Measurements from ENCODE around the gene ZNF524.

The ZNF524 gene

GRCh38 chr19:55623561-55623960, 23.5 kb downstream of the ZNF524 start:
- peaks cover 28% of the 10 kb centered on the region for H3K4me1 ChIP-seq (ENCODE audit: insufficient read depth, low read length)
- DNase-seq (no peak), ATAC-seq (ENCODE audit: insufficient read depth, low read depth) (no peak)
- H3K36me3 ChIP-seq (ENCODE audit: insufficient read depth, low read length) = peaks cover 8% of the 10 kb centered on the region
- H3K9me3 ChIP-seq (ENCODE audit: insufficient read depth, low read length, severe bottlenecking) = no peaks in the 10 kb centered on the region
- no peaks in the 10 kb centered on the region for H3K27me3 ChIP-seq (ENCODE audit: insufficient read depth, low read length, poor library complexity)
- H3K4me2 ChIP-seq (ENCODE audit: insufficient read depth, low read length) = peak overlapping the region; percentile 64
- no peaks in the 10 kb centered on the region for H3K79me2 ChIP-seq (ENCODE audit: insufficient read depth, low read length)
- no peaks in the 10 kb centered on the region for H4K20me1 ChIP-seq (ENCODE audit: insufficient read depth, low read length)
- no peak for TF ChIP-seq EZH2 (IDR thresholded peaks at IDR 0.05; ENCODE audit: borderline replicate concordance, low read depth, low read length, severe bottlenecking)
- TF ChIP-seq, protein P1, sequence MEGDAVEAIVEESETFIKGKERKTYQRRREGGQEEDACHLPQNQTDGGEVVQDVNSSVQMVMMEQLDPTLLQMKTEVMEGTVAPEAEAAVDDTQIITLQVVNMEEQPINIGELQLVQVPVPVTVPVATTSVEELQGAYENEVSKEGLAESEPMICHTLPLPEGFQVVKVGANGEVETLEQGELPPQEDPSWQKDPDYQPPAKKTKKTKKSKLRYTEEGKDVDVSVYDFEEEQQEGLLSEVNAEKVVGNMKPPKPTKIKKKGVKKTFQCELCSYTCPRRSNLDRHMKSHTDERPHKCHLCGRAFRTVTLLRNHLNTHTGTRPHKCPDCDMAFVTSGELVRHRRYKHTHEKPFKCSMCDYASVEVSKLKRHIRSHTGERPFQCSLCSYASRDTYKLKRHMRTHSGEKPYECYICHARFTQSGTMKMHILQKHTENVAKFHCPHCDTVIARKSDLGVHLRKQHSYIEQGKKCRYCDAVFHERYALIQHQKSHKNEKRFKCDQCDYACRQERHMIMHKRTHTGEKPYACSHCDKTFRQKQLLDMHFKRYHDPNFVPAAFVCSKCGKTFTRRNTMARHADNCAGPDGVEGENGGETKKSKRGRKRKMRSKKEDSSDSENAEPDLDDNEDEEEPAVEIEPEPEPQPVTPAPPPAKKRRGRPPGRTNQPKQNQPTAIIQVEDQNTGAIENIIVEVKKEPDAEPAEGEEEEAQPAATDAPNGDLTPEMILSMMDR (IDR thresholded peaks at IDR 0.05; ENCODE audit: borderline replicate concordance, extremely low read depth, low read length, poor library complexity, severe bottlenecking) = no peak
- no peak overlapping the region for H3K9ac ChIP-seq (ENCODE audit: low read depth, low read length)
- H2AFZ ChIP-seq (ENCODE audit: low read depth, low read length) = no peak overlapping the region
- peak overlapping the region; percentile 39; the same call in 1 of the 2 replicates for H3K27ac ChIP-seq (ENCODE audit: low read length)
- H3K4me3 ChIP-seq (ENCODE audit: low read depth in 1 of 2, low read length in 2 of 2) = peak overlapping the region; percentile 11 to 61; a peak in 3 of 4 replicates

- no peaks in the 10 kb centered on the region for H4K20me1 ChIP-seq (ENCODE audit: insufficient read depth, low read length)
- ATAC-seq (ENCODE audit: insufficient read depth, low read depth) = peak; percentile 82
These were observed 24.3 kb downstream of the ZNF524 start, which contains the start of gene ZNF784 for GRCh38 chr19:55624109-55625003. Gene ZNF784 (minus strand): TSS chr19:55624566. CDS start chr19:55624561, 5 bp downstream.

GRCh38 chr19:55625004-55625326, 24.9 kb downstream of the ZNF524 start:
- H3K27ac ChIP-seq (ENCODE audit: low read length) = peak overlapping the region; percentile 76

More at GRCh38 chr19:55624109-55625003, 24.3 kb downstream of the ZNF524 start, which contains the start of gene ZNF784:
- peak within 1 kb of the TSS; percentile 99 for H2AFZ ChIP-seq (ENCODE audit: low read depth, low read length)
- H3K36me3 ChIP-seq (ENCODE audit: insufficient read depth, low read length) = peaks cover 8% of the 10 kb centered on the region
- no peaks in the 10 kb centered on the region for H3K79me2 ChIP-seq (ENCODE audit: insufficient read depth, low read length)
- H3K4me1 ChIP-seq (ENCODE audit: insufficient read depth, low read length) = peaks cover 28% of the 10 kb centered on the region
- peak within 1 kb of the TSS; percentile 61 for H3K9ac ChIP-seq (ENCODE audit: low read depth, low read length)
- peak within 1 kb of the TSS; percentile 98 for H3K4me2 ChIP-seq (ENCODE audit: insufficient read depth, low read length)
- peak within 1 kb of the TSS; percentile 25 to 79; a peak in 3 of 4 replicates for H3K4me3 ChIP-seq (ENCODE audit: low read depth in 1 of 2, low read length in 2 of 2)
- TF ChIP-seq, protein P1 (IDR thresholded peaks at IDR 0.05; ENCODE audit: borderline replicate concordance, extremely low read depth, low read length, poor library complexity, severe bottlenecking) = no peak
- no peak for TF ChIP-seq EZH2 (IDR thresholded peaks at IDR 0.05; ENCODE audit: borderline replicate concordance, low read depth, low read length, severe bottlenecking)
- H3K9me3 ChIP-seq (ENCODE audit: insufficient read depth, low read length, severe bottlenecking) = no peaks in the 10 kb centered on the region
- no peaks in the 10 kb centered on the region for H3K27me3 ChIP-seq (ENCODE audit: insufficient read depth, low read length, poor library complexity)
- H3K27ac ChIP-seq (ENCODE audit: low read length) = peak within 1 kb of the TSS; percentile 89
- DNase-seq = peak; percentile 92

More at GRCh38 chr19:55625004-55625326, 24.9 kb downstream of the ZNF524 start:
- Histone ChIP-seq H3K9me3 (ENCODE audit: insufficient read depth, low read length, severe bottlenecking) (no peaks in the 10 kb centered on the region), H3K9ac (ENCODE audit: low read depth, low read length) (peak overlapping the region; percentile 61), H3K36me3 (ENCODE audit: insufficient read depth, low read length) (peaks cover 8% of the 10 kb centered on the region), H3K27me3 (ENCODE audit: insufficient read depth, low read length, poor library complexity) (no peaks in the 10 kb centered on the region), H3K4me1 (ENCODE audit: insufficient read depth, low read length) (peaks cover 28% of the 10 kb centered on the region), H3K79me2 (ENCODE audit: insufficient read depth, low read length) (no peaks in the 10 kb centered on the region), H3K4me2 (ENCODE audit: insufficient read depth, low read length) (peak overlapping the region; percentile 98), H3K4me3 (ENCODE audit: low read depth in 1 of 2, low read length in 2 of 2) (peak overlapping the region; percentile 25 to 79; a peak in 3 of 4 replicates), H4K20me1 (ENCODE audit: insufficient read depth, low read length) (no peaks in the 10 kb centered on the region), H2AFZ (ENCODE audit: low read depth, low read length) (peak overlapping the region; percentile 99)
- no peak for TF ChIP-seq EZH2 (IDR thresholded peaks at IDR 0.05; ENCODE audit: borderline replicate concordance, low read depth, low read length, severe bottlenecking)
- TF ChIP-seq, protein P1 (IDR thresholded peaks at IDR 0.05; ENCODE audit: borderline replicate concordance, extremely low read depth, low read length, poor library complexity, severe bottlenecking) = no peak
- no peak for DNase-seq
- ATAC-seq (ENCODE audit: insufficient read depth, low read depth) = no peak

Measured in DND-41 (cell line).